Diencephalon (tissue), 1 donor: ENCODE results near the gene VILL. TPM values are rescaled to one million over a fixed set of nuclear protein-coding genes. Genes with fewer than 3 reads are reported as not detected.

Source experiments
- small RNA-seq: library from RNA; depleted of rRNA; stranded (forward); fragments of <200 nt; gene quantifications from one replicate; pipeline ENCODE3, GENCODE V24; 2014
- total RNA-seq: library from RNA; depleted of rRNA; stranded (reverse); fragments of >200 nt; gene quantifications from one replicate; pipeline ENCODE4 v1.2.3, GENCODE V29; 2014

The VILL gene
- 7.6 TPM for total RNA-seq

GRCh38 chr3:37990527-37990926 is at the start of gene VILL:
TSS of gene VILL (plus strand) at chr3:37990786. CDS start at chr3:37993673, 2,887 bp downstream.

DNA sequence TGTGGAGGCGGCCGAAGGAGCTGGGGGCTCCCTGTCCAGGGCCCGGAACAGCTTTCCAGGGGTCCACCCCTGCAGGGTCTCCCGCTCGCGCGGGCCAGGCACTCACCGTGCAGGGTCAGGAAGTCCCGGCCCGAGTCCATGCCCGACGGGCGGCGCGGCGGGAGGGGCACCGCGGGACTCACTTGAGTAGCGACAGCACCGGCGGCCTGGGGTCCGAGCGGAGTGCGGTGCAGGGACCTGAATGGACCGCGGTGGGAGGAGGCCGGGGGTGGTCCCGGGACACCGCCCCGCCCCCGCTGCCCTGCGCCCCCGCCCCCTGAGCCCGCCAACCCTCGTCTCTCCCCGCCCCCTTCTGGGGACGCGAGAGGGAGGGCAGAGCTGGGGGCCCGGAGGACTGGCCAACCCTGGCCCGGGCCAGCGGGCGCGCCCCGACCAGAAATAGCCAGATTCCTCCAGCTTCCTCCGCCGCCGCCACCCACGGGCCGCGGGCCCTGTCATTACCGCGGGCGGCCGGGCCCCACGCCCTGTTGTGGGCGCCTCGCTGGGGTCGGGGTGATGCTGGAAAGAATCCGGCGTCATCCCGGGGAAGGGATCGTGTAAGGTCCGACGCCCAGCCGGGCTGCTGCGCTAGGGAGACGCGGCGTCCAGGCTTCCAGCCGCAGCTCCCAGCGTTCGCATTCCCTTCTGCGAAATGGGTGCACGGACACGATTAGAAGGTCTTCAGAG is 39.0 kb downstream of the VILL start, which contains the start of gene PLCD1:
Gene PLCD1 (minus strand): TSS at position 243 of the 726 bp plus-strand sequence. CDS start 103 bp downstream, at position 140.

DNA sequence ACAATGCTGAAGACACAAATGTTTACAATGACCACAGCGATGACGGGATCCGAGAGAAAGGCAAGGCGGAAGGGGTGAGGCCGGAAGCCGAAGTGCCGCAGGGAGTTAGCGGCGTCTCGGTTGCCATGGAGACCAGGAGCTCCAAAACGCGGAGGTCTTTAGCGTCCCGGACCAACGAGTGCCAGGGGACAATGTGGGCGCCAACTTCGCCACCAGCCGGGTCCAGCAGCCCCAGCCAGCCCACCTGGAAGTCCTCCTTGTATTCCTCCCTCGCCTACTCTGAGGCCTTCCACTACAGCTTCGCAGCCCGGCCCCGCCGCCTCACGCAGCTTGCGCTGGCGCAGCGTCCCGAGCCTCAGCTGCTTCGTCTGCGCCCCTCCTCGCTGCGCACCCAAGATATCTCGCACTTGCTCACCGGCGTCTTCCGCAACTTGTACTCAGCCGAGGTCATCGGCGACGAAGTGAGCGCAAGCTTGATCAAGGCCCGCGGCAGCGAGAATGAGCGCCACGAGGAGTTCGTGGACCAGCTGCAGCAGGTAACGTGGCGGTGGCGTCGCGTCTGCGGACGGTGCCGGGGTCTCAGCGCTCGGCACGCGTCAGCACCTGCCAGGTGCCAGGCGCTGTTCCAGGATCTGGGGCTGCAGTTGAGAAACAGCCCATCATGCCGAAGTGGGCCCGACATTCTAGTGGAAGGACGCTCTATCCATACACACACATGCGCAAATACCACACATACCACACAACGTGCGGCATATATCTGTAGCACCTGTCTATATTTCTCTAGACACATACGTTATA is 48.7 kb downstream of the VILL start, which contains the start of gene DLEC1:
Gene DLEC1 (plus strand): TSS at position 108 of the 798 bp plus-strand sequence. CDS start 18 bp downstream, at position 126.

Small RNAs within 50 kb of the gene (small RNA-seq; reads per million reads assigned to genes)
- gene MIR26A1 (5.1 reads per million, percentile 92 among the genes with 10 or more reads in this experiment), gene RF00019 (not detected)

Other genes with a start within 250 kb of the VILL start
- gene CTDSPL, start 128.9 kb upstream of the VILL start, total RNA-seq, result 16.6 TPM
- 7.6 TPM for gene PLCD1, start 38.9 kb downstream of the VILL start, total RNA-seq
- gene DLEC1, start 48.4 kb downstream of the VILL start, total RNA-seq, result 3.0 TPM
- 34.8 TPM for gene ACAA1, start 146.3 kb downstream of the VILL start, total RNA-seq
- gene MYD88, start 147.9 kb downstream of the VILL start, total RNA-seq, result 3.2 TPM
- 52.4 TPM for gene OXSR1, start 174.8 kb downstream of the VILL start, total RNA-seq